ENCODE data around the gene PAX5. TPM values are rescaled to one million over a fixed set of nuclear protein-coding genes. Genes with fewer than 3 reads are reported as not detected.
"Not testable (repeated sequence)": the region's sequence is repeated elsewhere in the genome, so short reads cannot be mapped to it uniquely, and the experiment has no call there.

PAX5 gene
- total RNA-seq, 2 donors from 2014 or later = 10.1 TPM; not detected in 1

- no peak overlapping the region for H3K27ac Mint-ChIP-seq
- no peaks in the 10 kb centered on the region for H3K9me3 ChIP-seq (ENCODE audit: control insufficient read depth, low read length, poor library complexity, severe bottlenecking)
- peaks cover 9% of the 10 kb centered on the region for H3K36me3 Mint-ChIP-seq (ENCODE audit: low read depth)
- peaks cover 50% of the 10 kb centered on the region for H3K27me3 Mint-ChIP-seq
- peaks cover 6% of the 10 kb centered on the region for H3K4me1 Mint-ChIP-seq
- ATAC-seq = no peak
- DNase-seq = no peak
- no peak overlapping the region for H3K4me3 Mint-ChIP-seq
These were observed 152.2 kb downstream of the PAX5 start for GRCh38 chr9:36881743-36882441.

GRCh38 chr9:36881316-36881715 lies 152.8 kb downstream of the PAX5 start:
- ATAC-seq (no peak), DNase-seq (no peak)
- H3K36me3 Mint-ChIP-seq (ENCODE audit: low read depth) = peaks cover 9% of the 10 kb centered on the region
- no peaks in the 10 kb centered on the region for H3K9me3 ChIP-seq (ENCODE audit: control insufficient read depth, low read length, poor library complexity, severe bottlenecking)
- H3K27ac Mint-ChIP-seq = no peak overlapping the region
- peaks cover 50% of the 10 kb centered on the region for H3K27me3 Mint-ChIP-seq
- H3K4me3 Mint-ChIP-seq = no peak overlapping the region
- peaks cover 4% of the 10 kb centered on the region for H3K4me1 Mint-ChIP-seq

- ATAC-seq (no peak), DNase-seq (no peak)
- H3K27ac Mint-ChIP-seq = no peak overlapping the region
- H3K27me3 Mint-ChIP-seq = peaks cover 45% of the 10 kb centered on the region
- no peak overlapping the region for H3K4me3 Mint-ChIP-seq
- peaks cover 9% of the 10 kb centered on the region for H3K36me3 Mint-ChIP-seq (ENCODE audit: low read depth)
- H3K9me3 ChIP-seq (ENCODE audit: control insufficient read depth, low read length, poor library complexity, severe bottlenecking) = no peaks in the 10 kb centered on the region
- H3K4me1 Mint-ChIP-seq = peaks cover 4% of the 10 kb centered on the region
These were observed 154.0 kb downstream of the PAX5 start for GRCh38 chr9:36880075-36880474.

- no peaks in the 10 kb centered on the region for H3K9me3 ChIP-seq (ENCODE audit: control insufficient read depth, low read length, poor library complexity, severe bottlenecking)
- Mint-ChIP-seq H3K4me3 (no peak overlapping the region), H3K36me3 (ENCODE audit: low read depth) (peaks cover 9% of the 10 kb centered on the region), H3K27ac (no peak overlapping the region), H3K4me1 (peaks cover 4% of the 10 kb centered on the region), H3K27me3 (peaks cover 40% of the 10 kb centered on the region)
- DNase-seq (no peak), ATAC-seq (no peak)
These were observed 154.8 kb downstream of the PAX5 start for GRCh38 chr9:36878986-36879982.

- peaks cover 4% of the 10 kb centered on the region for H3K36me3 Mint-ChIP-seq (ENCODE audit: low read depth)
- DNase-seq (no peak), ATAC-seq (no peak)
- no peak overlapping the region for H3K4me3 Mint-ChIP-seq
- peaks cover 8% of the 10 kb centered on the region for H3K4me1 Mint-ChIP-seq
- H3K27me3 Mint-ChIP-seq = peaks cover 37% of the 10 kb centered on the region
- H3K27ac Mint-ChIP-seq = no peak overlapping the region
- no peaks in the 10 kb centered on the region for H3K9me3 ChIP-seq (ENCODE audit: control insufficient read depth, low read length, poor library complexity, severe bottlenecking)
These were observed 156.8 kb downstream of the PAX5 start for GRCh38 chr9:36877239-36877638.

- H3K36me3 Mint-ChIP-seq (ENCODE audit: low read depth) = peaks cover 2% of the 10 kb centered on the region
- no peak for ATAC-seq
These were observed 158.0 kb downstream of the PAX5 start for GRCh38 chr9:36876056-36876455.

GRCh38 chr9:36874921-36875320 lies 159.1 kb downstream of the PAX5 start:
- H3K36me3 Mint-ChIP-seq (ENCODE audit: low read depth) = peaks cover 2% of the 10 kb centered on the region
- ATAC-seq = no peak

More at GRCh38 chr9:36876056-36876455, 158.0 kb downstream of the PAX5 start:
- Mint-ChIP-seq H3K4me1 (peaks cover 7% of the 10 kb centered on the region), H3K4me3 (no peak overlapping the region), H3K27me3 (peaks cover 33% of the 10 kb centered on the region), H3K27ac (no peak overlapping the region)
- no peak for DNase-seq
- no peaks in the 10 kb centered on the region for H3K9me3 ChIP-seq (ENCODE audit: control insufficient read depth, low read length, poor library complexity, severe bottlenecking)

GRCh38 chr9:36874261-36874660 lies 159.8 kb downstream of the PAX5 start:
- H3K9me3 ChIP-seq (ENCODE audit: control insufficient read depth, low read length, poor library complexity, severe bottlenecking) = no peaks in the 10 kb centered on the region
- H3K27me3 Mint-ChIP-seq = peaks cover 33% of the 10 kb centered on the region
- DNase-seq = no peak
- no peak for ATAC-seq
- peaks cover 7% of the 10 kb centered on the region for H3K4me1 Mint-ChIP-seq
- peaks cover 2% of the 10 kb centered on the region for H3K36me3 Mint-ChIP-seq (ENCODE audit: low read depth)
- no peak overlapping the region for H3K4me3 Mint-ChIP-seq
- H3K27ac Mint-ChIP-seq = no peak overlapping the region

More at GRCh38 chr9:36874921-36875320, 159.1 kb downstream of the PAX5 start:
- peaks cover 7% of the 10 kb centered on the region for H3K4me1 Mint-ChIP-seq
- DNase-seq = no peak
- H3K9me3 ChIP-seq (ENCODE audit: control insufficient read depth, low read length, poor library complexity, severe bottlenecking) = no peaks in the 10 kb centered on the region
- H3K4me3 Mint-ChIP-seq = no peak overlapping the region
- H3K27ac Mint-ChIP-seq = no peak overlapping the region
- peaks cover 33% of the 10 kb centered on the region for H3K27me3 Mint-ChIP-seq

GRCh38 chr9:36873247-36873875 lies 160.7 kb downstream of the PAX5 start:
- no peak overlapping the region for H3K4me3 Mint-ChIP-seq
- H3K27ac Mint-ChIP-seq = peak overlapping the region; percentile 21
- peaks cover 7% of the 10 kb centered on the region for H3K4me1 Mint-ChIP-seq
- DNase-seq (peak; percentile 42 to 59 (median 52)), ATAC-seq (peak; percentile 85)
- H3K36me3 Mint-ChIP-seq (ENCODE audit: low read depth) = no peaks in the 10 kb centered on the region
- H3K9me3 ChIP-seq (ENCODE audit: control insufficient read depth, low read length, poor library complexity, severe bottlenecking) = no peaks in the 10 kb centered on the region
- peaks cover 29% of the 10 kb centered on the region for H3K27me3 Mint-ChIP-seq

- no peak overlapping the region for H3K27ac Mint-ChIP-seq
- no peak for DNase-seq
- H3K36me3 Mint-ChIP-seq (ENCODE audit: low read depth) = no peaks in the 10 kb centered on the region
These were observed 161.4 kb downstream of the PAX5 start for GRCh38 chr9:36872641-36873040.

GRCh38 chr9:36871606-36872005 lies 162.5 kb downstream of the PAX5 start:
- H3K9me3 ChIP-seq (ENCODE audit: control insufficient read depth, low read length, poor library complexity, severe bottlenecking) = no peaks in the 10 kb centered on the region
- no peak overlapping the region for H3K27ac Mint-ChIP-seq
- DNase-seq (no peak), ATAC-seq (no peak)
- no peak overlapping the region for H3K4me3 Mint-ChIP-seq
- no peaks in the 10 kb centered on the region for H3K36me3 Mint-ChIP-seq (ENCODE audit: low read depth)
- H3K4me1 Mint-ChIP-seq = peaks cover 7% of the 10 kb centered on the region
- H3K27me3 Mint-ChIP-seq = peaks cover 29% of the 10 kb centered on the region

More at GRCh38 chr9:36872641-36873040, 161.4 kb downstream of the PAX5 start:
- Mint-ChIP-seq H3K27me3 (peaks cover 29% of the 10 kb centered on the region), H3K4me1 (peaks cover 7% of the 10 kb centered on the region), H3K4me3 (no peak overlapping the region)
- no peaks in the 10 kb centered on the region for H3K9me3 ChIP-seq (ENCODE audit: control insufficient read depth, low read length, poor library complexity, severe bottlenecking)
- no peak for ATAC-seq

- no peaks in the 10 kb centered on the region for H3K36me3 Mint-ChIP-seq (ENCODE audit: low read depth)
- H3K27me3 Mint-ChIP-seq = peaks cover 28% of the 10 kb centered on the region
- H3K9me3 ChIP-seq (ENCODE audit: control insufficient read depth, low read length, poor library complexity, severe bottlenecking) = no peaks in the 10 kb centered on the region
- H3K4me1 Mint-ChIP-seq = peaks cover 7% of the 10 kb centered on the region
- no peak for DNase-seq
- H3K27ac Mint-ChIP-seq = no peak overlapping the region
- ATAC-seq = no peak
- no peak overlapping the region for H3K4me3 Mint-ChIP-seq
These were observed 163.1 kb downstream of the PAX5 start for GRCh38 chr9:36870960-36871359.

GRCh38 chr9:36869605-36870004 lies 164.5 kb downstream of the PAX5 start:
- H3K9me3 ChIP-seq (ENCODE audit: control insufficient read depth, low read length, poor library complexity, severe bottlenecking); H3K27ac Mint-ChIP-seq; H3K4me3 Mint-ChIP-seq; DNase-seq; ATAC-seq; H3K36me3 Mint-ChIP-seq (ENCODE audit: low read depth); H3K4me1 Mint-ChIP-seq: not testable (repeated sequence)
- H3K27me3 Mint-ChIP-seq = peaks cover 38% of the 10 kb centered on the region

Measured in T-helper 17 cell (primary cell).